Activated CD4-positive, CD25-positive, alpha-beta regulatory T cell treated with anti-CD3 and anti-CD28 coated beads, Interleukin-2, amount 50 U/mL, for 16 hours (primary cell): ENCODE data around the gene PLA2G12B.

Experiments
- DNase-seq: peaks from one replicate; pipeline ENCODE4 v3.0.0-alpha.2; 2020; ENCODE audit warnings: low read depth, low spot score

Gene PLA2G12B

DNA sequence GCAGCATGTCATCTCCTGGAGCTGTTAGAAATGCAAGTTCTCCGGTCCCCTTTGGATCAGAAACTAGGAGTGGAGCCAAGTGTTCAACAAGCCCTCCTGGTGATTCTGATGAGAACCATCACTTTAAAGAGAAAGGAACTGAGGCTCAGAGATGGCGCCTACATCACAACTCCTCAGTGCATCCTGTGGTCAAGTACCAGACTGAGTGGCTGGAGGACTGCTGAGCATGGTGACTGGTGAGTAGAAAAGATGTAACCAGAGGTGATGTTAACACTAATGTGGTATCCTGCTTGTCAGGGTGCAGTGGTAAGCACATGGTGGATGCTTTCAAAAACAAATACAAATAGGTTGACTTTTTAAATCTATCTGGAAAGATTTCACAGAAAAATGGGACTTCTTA is 64.5 kb downstream of the PLA2G12B start:
- no peak for DNase-seq

DNA sequence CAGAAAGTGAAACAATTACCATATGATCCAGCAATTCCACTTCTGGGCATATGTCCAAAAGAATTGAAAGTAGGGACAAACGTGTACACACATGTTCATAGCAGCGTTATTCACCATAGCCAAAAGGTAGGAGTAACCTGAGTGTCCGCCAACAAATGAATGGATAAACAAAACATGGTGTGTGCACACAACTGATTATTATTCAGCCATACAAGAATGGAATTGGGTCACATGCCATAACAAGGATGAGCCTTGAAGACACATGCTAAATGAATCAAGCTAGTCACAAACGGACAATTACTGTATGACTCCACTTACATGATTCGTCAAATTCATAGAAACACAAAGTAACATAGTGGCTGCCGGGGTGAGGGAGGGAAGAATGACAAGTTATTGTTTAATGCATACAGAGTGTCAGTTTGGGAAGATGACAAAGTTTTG is 65.2 kb downstream of the PLA2G12B start:
- no peak for DNase-seq

DNA sequence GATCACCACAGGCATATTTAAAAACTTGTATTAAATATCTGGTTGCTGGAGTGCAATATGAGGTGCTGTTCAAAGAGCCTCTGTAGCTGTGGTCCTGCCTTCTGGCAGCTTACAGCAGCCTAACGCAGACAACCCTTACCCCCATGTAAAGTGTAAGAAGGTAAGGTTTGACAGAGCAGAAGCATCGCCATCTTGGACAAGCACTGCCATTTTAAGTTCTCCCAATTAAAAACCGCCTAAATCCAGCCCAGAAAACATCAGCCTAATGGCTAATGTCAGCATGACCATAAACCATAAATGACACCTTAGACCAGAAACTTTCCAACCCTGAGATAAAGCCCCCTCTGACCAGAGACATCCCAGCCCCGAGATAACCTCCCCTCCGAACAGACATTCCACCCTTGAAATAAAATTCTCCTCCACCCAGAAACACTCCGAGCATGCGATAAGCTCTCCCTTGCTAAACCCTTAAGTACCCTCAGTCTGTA is 66.4 kb downstream of the PLA2G12B start:
- no peak for DNase-seq

DNA sequence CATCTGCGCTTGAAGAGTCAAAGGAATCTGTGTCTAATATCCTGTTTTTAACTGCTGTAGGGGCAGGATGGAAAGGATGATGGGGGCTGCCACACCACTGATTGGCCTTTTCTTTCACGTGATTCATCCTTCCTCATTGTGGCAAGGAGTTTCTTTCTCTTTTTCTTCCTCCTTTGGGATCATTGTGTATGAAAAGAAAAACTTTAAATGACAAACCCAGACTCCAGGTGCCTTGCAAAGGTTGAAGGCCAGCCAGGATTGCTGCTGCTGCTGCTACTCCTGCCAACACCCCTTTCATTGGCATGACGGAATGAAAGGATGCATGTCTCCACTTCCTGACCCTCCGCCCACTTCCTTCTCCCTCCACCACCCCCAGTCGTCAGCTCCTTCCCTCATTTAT is 67.6 kb downstream of the PLA2G12B start:
- DNase-seq, result no peak

DNA sequence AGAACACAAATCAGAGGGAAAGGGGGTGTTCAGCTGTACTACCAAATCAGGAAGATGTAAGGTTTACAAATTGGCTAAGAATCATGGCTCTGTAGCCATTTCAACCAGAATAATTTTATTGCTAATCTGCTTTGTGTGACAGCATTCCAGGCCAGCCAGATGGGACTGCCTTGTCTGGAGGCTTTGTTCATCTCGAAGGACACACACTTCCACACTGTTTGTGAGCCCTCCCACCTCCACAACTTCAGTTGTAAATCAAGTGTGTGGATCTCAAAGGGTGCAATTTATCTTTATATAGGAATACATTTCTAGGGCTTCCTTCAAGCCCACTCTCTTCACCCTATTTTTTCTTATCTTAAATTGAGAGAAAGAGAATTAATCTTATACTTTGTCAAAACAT is 68.0 kb downstream of the PLA2G12B start:
- no peak for DNase-seq

DNA sequence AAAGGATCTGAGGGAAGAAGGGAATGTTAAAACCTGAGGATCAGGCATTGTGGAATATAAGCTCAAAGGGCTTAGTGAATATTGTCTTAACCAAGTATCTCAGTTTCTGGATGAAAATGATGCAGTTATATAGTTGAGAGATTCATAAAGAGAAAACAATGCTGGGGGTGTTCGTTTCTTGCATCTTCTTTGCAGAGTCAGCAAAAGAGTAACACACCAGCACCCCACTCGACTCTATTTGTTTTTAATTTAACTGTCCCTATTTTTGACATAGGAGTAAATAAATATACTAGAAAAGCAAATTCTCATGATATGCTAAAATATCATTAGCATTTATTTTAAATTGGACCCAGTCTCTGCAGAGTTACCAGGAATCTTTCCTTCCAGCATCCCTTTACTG is 68.7 kb downstream of the PLA2G12B start:
- no peak for DNase-seq
